ENCODE results near the gene KCNG2. TPM values are rescaled to one million over a fixed set of nuclear protein-coding genes. Genes with fewer than 3 reads are reported as not detected.

KCNG2 gene
- total and polyA plus RNA-seq, 2 of the 4 experiments (the other 2 are of a cell fraction) = not detected

GRCh38 chr18:79905993-79906392, 108.3 kb downstream of the KCNG2 start:
- H3K4me1 ChIP-seq (ENCODE audit: control insufficient read depth, insufficient read depth, low read length) = peaks cover 4% of the 10 kb centered on the region
- H3K14ac ChIP-seq (replicated peaks; ENCODE audit: low read depth, low read length) = no peak overlapping the region
- POLR2A ChIA-PET (ENCODE audit: unreplicated experiment) = no interaction called here
- peaks cover 3% of the 10 kb centered on the region for H4K20me1 ChIP-seq (ENCODE audit: insufficient read depth, low read length)
- no peak overlapping the region for H3K56ac ChIP-seq (ENCODE audit: extremely low read depth, insufficient read depth, low read length)
- H3K4me3 ChIP-seq (ENCODE audit: insufficient read depth, low read depth, low read length) = no peak overlapping the region
- intact Hi-C loops (cut with micrococcal nuclease) = no loop called here
- H2BK15ac ChIP-seq (ENCODE audit: low read depth, low read length) = no peak overlapping the region
- dilution Hi-C loops (cut with HindIII; ENCODE audit: low sequenced_read_pairs, unreplicated experiment) = no loop called here
- H3K9ac ChIP-seq (ENCODE audit: low read depth, low read length) = no peak overlapping the region
- no peak overlapping the region for H4K5ac ChIP-seq (ENCODE audit: low read depth, low read length)
- H3K23ac ChIP-seq (ENCODE audit: low read depth, low read length) = no peak overlapping the region
- H3K9me3 ChIP-seq (ENCODE audit: control insufficient read depth, insufficient read depth, low read length) = peaks cover 1% of the 10 kb centered on the region; the same call in 1 of the 2 replicates
- no peak for DNase-seq
- peaks cover 5 to 12% of the 10 kb centered on the region in 2 experiments for H3K79me1 ChIP-seq (ENCODE audit: low read depth in 1 of 2, low read length in 2 of 2)
- H2AK9ac ChIP-seq (replicated peaks; ENCODE audit: low read depth, low read length, poor library complexity) = no peak overlapping the region
- H3K27me3 ChIP-seq (ENCODE audit: control insufficient read depth, insufficient read depth, low read length) = no peaks in the 10 kb centered on the region
- in situ Hi-C loops (cut with MboI; ENCODE audit: low sequenced_read_pairs) = no loop called here
- no peak overlapping the region for H2BK120ac ChIP-seq (ENCODE audit: low read depth, low read length)
- no TSS peak for BruUV-seq (replicated peaks)
- no peak overlapping the region for H2BK5ac ChIP-seq (ENCODE audit: low read depth, low read length, poor library complexity, severe bottlenecking)
- no peak overlapping the region for H2AFZ ChIP-seq (replicated peaks; ENCODE audit: low read length, poor library complexity)
- H3K36me3 ChIP-seq (ENCODE audit: control insufficient read depth, insufficient read depth, low read length) = peaks cover 33% of the 10 kb centered on the region
- CTCF ChIA-PET = no interaction called here
- no peaks in the 10 kb centered on the region for H3K9me1 ChIP-seq (ENCODE audit: insufficient read depth, low read length)
- H3K18ac ChIP-seq (ENCODE audit: low read depth, low read length) = no peak overlapping the region
- no peak overlapping the region for H4K91ac ChIP-seq (ENCODE audit: insufficient read depth, low read depth, low read length)
- H2BK20ac ChIP-seq (ENCODE audit: low read depth, low read length) = no peak overlapping the region
- no peak for ATAC-seq (ENCODE audit: low read depth)
- no peak overlapping the region for H3K4ac ChIP-seq (ENCODE audit: low read depth, low read length)
- WGBS, 2 experiments (ENCODE audit: extremely low coverage in 2 of 2, insufficient read length in 1 of 2) = no CpG with 5 or more reads among the region's 1 CpG
- H3K27ac ChIP-seq (ENCODE audit: insufficient read depth, low read length) = no peak overlapping the region
- no peak overlapping the region for H3K4me2 ChIP-seq (ENCODE audit: low read depth, low read length)
- no peak overlapping the region for H2AK5ac ChIP-seq (ENCODE audit: low read depth, low read length)
- no peak overlapping the region for H4K8ac ChIP-seq (ENCODE audit: low read depth in 2 of 2, low read length in 2 of 2)
- TF ChIP-seq ELK1 (IDR thresholded peaks at IDR 0.05; ENCODE audit: borderline replicate concordance, low read depth, low read length) (no peak), RAD21 (IDR thresholded peaks at IDR 0.05; ENCODE audit: low read length) (no peak), SMC3 (IDR thresholded peaks at IDR 0.05; ENCODE audit: low read depth, low read length) (no peak), MAZ (IDR thresholded peaks at IDR 0.05; ENCODE audit: borderline replicate concordance, low read depth, low read length) (no peak), RFX5 (IDR thresholded peaks at IDR 0.05; ENCODE audit: low read depth, low read length) (no peak), POLR2A (IDR thresholded peaks at IDR 0.05; ENCODE audit: low read depth, low read length) (no peak), CTCF (conservative IDR thresholded peaks at IDR 0.05; ENCODE audit: low read depth, low read length) (no peak), CHD1 (IDR thresholded peaks at IDR 0.05; ENCODE audit: low read depth, low read length) (no peak), FOS (IDR thresholded peaks at IDR 0.05; ENCODE audit: low read depth, low read length) (no peak), MAFK (IDR thresholded peaks at IDR 0.05; ENCODE audit: low read depth, low read length) (no peak), MXI1 (IDR thresholded peaks at IDR 0.05; ENCODE audit: borderline replicate concordance, low read depth, low read length) (no peak), BHLHE40 (IDR thresholded peaks at IDR 0.05; ENCODE audit: low read depth, low read length) (no peak), RCOR1 (IDR thresholded peaks at IDR 0.05; ENCODE audit: insufficient replicate concordance, low read length) (no peak), CEBPB (IDR thresholded peaks at IDR 0.05; ENCODE audit: low read depth, low read length) (no peak), NFE2L2 (IDR thresholded peaks at IDR 0.05; ENCODE audit: low read depth, low read length) (no peak)
- TF ChIP-seq, protein P1, sequence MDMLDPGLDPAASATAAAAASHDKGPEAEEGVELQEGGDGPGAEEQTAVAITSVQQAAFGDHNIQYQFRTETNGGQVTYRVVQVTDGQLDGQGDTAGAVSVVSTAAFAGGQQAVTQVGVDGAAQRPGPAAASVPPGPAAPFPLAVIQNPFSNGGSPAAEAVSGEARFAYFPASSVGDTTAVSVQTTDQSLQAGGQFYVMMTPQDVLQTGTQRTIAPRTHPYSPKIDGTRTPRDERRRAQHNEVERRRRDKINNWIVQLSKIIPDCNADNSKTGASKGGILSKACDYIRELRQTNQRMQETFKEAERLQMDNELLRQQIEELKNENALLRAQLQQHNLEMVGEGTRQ (IDR thresholded peaks at IDR 0.05; ENCODE audit: low read depth, low read length) = no peak

All from IMR-90 (cell line).